HG03097 (cell line): ENCODE measurements around the gene SUPT7L.
A peak's percentile ranks its signal among the peaks of the same experiment; 100 is the strongest.

Source experiments
- ATAC-seq: cut with Tn5 transposase; IDR thresholded peaks from one replicate; pipeline ENCODE4 v1.9.1; 2021; ENCODE audit not compliant: unreplicated experiment, low FRiP score

Gene SUPT7L

GRCh38 chr2:27663285-27664153 is at the start of gene SUPT7L, which contains the start of gene SLC4A1AP:
SUPT7L (minus strand) TSS chr2:27663614; CDS start chr2:27662192, 1,422 bp downstream.
SLC4A1AP (plus strand) TSS chr2:27663889; CDS start chr2:27663915, 26 bp downstream.
- peak; percentile 68 for ATAC-seq

- no peak for ATAC-seq
Measured at GRCh38 chr2:27713201-27713600, 49.8 kb upstream of the SUPT7L start.

GRCh38 chr2:27712522-27712921 is 49.1 kb upstream of the SUPT7L start:
- ATAC-seq: no peak

GRCh38 chr2:27711804-27712203 is 48.4 kb upstream of the SUPT7L start:
- ATAC-seq: no peak

GRCh38 chr2:27710640-27711430 is 47.4 kb upstream of the SUPT7L start:
- ATAC-seq: no peak

GRCh38 chr2:27709960-27710575 is 46.7 kb upstream of the SUPT7L start:
- ATAC-seq: no peak

- no peak for ATAC-seq
Measured at GRCh38 chr2:27709326-27709725, 45.9 kb upstream of the SUPT7L start.

GRCh38 chr2:27708666-27709065 is 45.3 kb upstream of the SUPT7L start:
- no peak for ATAC-seq

- ATAC-seq: no peak
Measured at GRCh38 chr2:27708257-27708654, 44.8 kb upstream of the SUPT7L start.

GRCh38 chr2:27707462-27708256 is 44.2 kb upstream of the SUPT7L start:
- ATAC-seq: no peak

GRCh38 chr2:27705851-27706622 is 42.6 kb upstream of the SUPT7L start:
- no peak for ATAC-seq

- no peak for ATAC-seq
Measured at GRCh38 chr2:27704342-27704876, 41.0 kb upstream of the SUPT7L start.

GRCh38 chr2:27703638-27704341 is 40.4 kb upstream of the SUPT7L start:
- ATAC-seq: no peak

GRCh38 chr2:27702302-27702701 is 38.9 kb upstream of the SUPT7L start:
- no peak for ATAC-seq

- no peak for ATAC-seq
Measured at GRCh38 chr2:27701676-27702075, 38.3 kb upstream of the SUPT7L start.

- no peak for ATAC-seq
Measured at GRCh38 chr2:27697660-27698059, 34.2 kb upstream of the SUPT7L start.

- no peak for ATAC-seq
Measured at GRCh38 chr2:27690052-27690451, 26.6 kb upstream of the SUPT7L start.

- no peak for ATAC-seq
Measured at GRCh38 chr2:27689424-27689823, 26.0 kb upstream of the SUPT7L start.

GRCh38 chr2:27687232-27687631 is 23.8 kb upstream of the SUPT7L start:
- no peak for ATAC-seq
